Stimulated activated CD4-positive, alpha-beta T cell treated with anti-CD3 and anti-CD28 coated beads, Interleukin-4, amount 100 ng/mL, for 24 hours (primary cell): ENCODE data around the gene COL15A1.

Experiments used
- DNase-seq: peaks from one replicate; pipeline ENCODE4 v3.0.0-alpha.2; 2020

COL15A1 gene

GRCh38 chr9:99019510-99020331, 76.0 kb downstream of the COL15A1 start:
- no peak for DNase-seq

DNA sequence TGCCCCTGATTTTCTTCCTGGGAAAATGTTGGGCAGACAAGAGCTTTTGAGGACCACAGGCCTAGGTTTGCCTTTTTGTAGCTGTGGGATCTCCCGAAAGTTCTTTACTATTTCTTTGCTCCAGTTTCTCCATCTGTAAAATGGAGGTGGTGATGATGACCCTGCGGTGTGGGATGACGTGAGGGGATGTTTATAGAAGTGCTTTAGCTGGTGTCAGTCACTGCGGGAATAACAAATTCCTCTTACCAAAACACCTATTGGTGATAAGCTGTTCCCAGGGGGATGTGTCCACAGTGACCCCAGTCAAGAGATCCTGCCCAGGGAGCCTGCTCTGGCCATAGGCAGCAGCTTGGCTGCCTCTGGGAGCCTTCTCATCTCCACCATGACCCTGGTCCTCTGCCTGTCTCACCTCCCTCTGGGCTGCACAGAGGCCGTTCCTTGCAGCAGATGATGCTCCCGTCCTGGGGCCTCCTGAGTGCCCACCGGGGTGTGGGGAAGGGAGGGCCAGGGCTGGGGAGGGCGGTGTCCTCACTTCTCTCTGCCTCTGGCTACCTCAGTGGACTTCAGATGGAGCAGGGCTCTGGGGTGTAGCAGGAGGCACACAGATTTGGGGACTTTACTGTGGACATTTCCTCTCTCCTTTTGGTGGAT, 77.2 kb downstream of the COL15A1 start:
- no peak for DNase-seq

- no peak for DNase-seq
Measured at GRCh38 chr9:99021512-99021911, 77.8 kb downstream of the COL15A1 start.

DNA sequence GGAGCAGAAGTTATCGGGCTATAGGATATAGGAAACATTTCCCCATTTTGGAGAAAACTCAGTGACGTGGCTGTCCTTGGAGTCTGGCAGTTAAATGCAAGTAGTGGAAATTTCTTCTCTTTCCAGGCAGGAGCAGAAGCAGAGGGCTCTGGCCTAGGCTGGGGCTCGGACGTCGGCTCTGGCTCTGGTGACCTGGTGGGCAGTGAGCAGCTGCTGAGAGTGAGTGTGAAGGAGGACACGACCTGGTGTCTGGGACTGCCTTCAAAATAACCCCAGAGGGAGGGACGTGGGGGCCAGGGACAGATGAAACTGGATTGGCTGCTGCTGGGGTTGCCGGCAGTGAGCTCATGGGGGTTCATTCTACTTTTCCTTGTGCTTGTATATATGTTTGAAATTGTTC, 79.5 kb downstream of the COL15A1 start:
- DNase-seq = no peak

GRCh38 chr9:99023831-99024230, 80.1 kb downstream of the COL15A1 start:
- DNase-seq = no peak

DNA sequence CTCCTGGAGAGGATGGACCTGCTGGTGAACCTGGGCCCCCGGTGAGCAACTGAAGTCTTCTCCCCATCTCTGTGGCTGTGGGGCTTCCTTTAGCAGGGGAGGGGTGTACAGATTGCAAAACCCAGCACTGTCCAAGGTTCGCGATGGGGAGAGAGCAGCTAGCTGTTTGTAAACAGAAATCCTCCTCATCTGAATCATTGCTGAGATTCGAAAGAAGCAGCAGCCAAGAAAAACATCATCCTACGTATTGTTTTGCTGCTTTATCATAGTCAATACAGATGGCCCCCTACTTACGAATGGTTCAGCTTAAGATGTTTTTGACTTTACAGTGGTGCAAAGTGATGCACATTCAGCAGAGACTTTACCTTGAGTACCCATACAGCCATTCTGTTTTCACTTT, 81.3 kb downstream of the COL15A1 start:
- DNase-seq = no peak

GRCh38 chr9:99025616-99026270, 82.0 kb downstream of the COL15A1 start:
- no peak for DNase-seq

DNA sequence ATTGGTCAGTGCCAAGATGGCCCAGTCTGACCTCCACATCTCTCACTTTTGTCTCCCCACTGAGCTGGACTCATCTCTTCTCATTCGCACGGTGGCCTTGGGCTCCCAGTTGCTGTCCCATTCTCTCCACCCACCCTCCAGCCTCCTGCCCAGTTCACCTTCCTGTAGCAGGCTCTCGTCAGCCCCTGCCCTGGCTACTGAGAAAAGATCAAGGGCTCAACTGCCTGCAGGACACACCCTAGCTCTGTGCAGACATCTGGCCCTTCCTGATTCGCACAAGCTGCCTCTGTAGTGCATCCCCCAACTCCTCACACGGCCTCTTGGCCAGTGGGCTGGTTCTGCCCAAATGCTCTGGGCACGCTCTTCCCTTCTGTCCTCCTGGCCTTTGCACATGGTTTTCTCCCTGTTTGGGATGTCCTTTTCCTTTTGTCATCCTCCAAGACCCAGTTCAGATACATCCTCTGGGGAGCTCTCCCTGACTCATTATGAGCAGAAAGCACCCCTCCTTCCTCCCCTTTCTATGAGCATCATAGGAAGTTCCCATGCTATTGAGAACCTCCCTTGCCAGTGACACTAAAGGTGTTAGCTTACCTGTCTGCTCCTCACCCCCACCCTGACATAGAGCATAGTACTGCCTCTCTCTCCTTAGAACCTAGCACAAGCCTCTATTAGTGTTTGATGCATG, 82.7 kb downstream of the COL15A1 start:
- no peak for DNase-seq

DNA sequence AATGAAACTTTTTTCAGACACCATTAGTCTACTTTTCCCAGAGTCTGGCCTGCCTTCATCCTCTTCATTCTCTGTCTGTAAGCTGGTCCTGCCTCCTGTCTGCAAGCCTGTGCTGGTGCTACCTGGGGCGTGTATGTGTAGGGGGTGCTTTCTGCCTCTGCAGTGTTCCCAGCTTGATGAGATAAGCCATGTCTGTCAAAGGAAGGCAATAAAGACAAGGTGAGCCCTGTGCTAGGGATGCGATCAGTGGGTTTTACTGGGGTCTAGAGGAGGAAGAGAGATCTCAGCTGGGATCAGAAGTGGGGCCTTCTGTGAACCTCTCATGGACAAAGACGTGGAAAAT, 83.2 kb downstream of the COL15A1 start:
- no peak for DNase-seq

DNA sequence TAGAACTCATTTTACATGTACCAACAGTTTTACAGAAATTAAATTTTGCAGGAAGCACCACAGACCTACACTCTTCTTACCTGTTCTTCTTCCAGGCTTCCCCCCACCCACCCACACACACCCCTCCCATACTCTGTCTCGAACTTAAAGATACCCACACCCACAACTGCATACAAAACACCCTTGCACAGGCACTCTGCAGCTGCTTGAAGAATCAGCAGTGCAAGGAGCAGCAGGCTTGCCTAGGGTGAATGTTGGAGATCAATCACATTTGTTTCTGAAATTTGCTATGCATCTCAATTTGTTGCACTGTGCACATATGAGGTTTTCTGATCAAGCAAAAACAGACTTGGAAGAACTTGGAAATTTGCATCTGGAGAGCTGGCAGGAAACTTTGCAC, 83.7 kb downstream of the COL15A1 start:
- DNase-seq = no peak

DNA sequence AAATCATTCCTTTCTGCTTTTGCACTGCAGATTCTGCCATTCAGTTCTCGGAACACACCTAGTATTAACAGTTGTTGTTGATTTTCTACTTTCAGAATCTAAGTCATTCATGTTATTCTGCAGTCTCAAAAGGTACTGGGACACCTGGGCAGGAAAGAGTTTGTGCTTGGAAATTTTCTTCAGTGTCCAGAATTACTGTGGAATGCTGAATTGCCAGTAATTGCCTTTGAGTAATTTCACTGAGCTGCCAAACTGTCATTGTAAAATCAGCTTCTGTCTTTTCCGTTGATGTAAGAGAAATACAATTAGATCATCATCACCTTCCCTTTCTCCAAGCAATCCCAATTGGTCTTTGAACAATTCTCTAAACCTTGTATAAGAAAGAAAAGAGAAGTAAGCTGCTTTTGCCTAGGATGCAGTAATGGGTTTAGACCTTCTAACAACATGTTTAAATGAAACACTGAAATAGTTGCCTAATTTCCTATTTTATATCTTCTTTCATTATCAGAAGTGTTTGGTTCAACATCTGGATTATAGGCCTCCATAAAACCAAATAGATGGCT, 85.5 kb downstream of the COL15A1 start:
- DNase-seq = no peak

DNA sequence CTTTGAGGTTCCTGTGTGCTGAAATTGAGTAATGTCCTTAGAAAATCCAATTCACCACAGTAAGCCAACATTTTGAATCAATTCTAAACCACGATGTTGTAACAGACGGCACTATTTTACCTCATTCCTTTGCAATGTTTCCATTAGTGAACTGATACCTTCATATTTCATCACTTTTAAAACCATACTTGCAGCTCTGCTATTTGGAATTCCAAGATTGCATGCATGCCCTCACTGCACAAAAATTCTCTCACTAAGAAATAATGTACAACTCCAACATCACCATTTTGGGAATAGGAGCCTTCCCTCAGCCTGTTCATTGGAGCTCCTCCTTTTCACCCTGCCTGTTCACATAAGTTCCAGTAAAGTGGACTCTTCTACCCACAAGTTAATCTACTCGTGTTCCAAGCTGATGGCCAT, 86.4 kb downstream of the COL15A1 start:
- no peak for DNase-seq

DNA sequence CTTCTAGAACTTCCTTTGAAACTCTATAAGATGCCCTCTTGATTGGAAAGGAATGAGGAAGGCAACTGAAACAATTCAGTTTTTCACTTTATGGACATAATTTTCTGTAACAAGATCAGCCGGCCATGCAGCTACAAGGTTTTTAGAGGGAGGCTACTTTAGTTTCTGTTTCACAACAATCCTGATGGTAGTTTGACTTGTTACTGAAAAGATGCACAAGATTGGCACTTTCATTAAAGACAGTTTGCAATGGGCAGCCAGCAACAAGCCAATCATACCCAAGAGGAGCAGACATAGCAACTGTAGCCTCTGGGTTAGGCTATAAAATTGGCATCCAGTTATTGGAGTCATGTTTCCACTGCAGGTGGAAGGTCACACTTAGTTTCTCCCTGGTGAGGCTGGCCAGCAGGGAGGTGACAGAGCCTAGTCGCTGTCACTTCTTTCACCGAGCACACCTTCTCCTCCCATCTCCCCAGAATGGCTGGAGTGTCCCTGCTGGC, 87.0 kb downstream of the COL15A1 start:
- no peak for DNase-seq

DNA sequence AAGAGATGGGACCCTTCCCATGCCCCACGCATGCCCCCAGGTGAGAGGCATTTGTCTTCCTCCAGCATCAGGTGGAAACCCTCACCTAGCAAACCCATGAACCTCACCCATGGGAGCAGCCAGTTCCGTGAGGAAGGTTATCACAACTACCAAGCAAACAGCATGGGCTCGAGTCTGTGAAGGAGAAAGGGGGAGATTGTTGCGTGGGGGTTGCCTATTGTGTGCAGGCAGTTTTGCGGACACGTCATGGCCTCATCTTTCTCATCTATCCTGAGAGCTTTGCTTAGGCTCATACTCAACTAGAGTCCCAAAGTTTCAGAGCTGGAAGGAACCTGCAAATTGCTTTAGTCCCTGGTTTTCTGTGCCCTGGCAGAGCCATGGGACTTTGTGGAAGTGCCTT, 87.6 kb downstream of the COL15A1 start:
- DNase-seq = no peak

- no peak for DNase-seq
Measured at GRCh38 chr9:99031994-99032393, 88.3 kb downstream of the COL15A1 start.

DNA sequence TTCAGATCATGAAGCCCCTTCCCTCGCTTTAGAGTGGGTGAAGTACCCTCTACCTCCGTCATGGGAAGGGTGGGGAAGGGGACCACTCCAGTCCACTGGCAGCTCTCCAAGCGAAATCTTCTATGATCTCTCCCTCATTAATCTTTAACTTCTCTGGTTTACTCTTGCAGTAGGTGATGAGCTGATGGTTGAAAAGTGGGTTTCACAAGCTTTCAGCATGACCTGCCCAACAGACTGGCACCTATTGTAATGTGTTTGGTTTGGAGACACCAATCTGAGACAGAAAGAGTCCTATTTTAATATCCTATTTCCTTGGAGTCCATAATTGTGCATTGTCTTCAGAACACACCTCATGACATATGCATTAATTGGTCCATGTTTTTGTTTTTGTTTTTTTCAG, 90.4 kb downstream of the COL15A1 start:
- no peak for DNase-seq

DNA sequence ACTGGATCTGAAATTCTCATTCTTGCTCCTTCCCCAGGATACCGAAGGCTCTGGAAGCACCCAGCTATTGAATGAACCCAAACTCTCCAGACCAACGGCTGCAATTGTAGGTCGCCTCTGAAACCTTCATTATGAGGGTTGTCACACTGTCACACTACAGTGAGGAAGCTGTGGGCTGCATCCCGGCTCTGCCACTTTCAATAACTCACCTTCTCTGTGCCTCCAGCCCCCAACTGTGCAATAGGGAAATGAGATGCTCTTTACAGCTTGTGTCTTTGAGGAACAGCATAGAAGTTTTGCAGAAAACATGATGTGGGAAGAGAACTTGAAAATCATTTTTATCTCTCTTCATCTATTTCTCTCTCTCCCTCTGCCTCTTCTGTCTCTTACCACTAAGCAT, 91.6 kb downstream of the COL15A1 start:
- no peak for DNase-seq

DNA sequence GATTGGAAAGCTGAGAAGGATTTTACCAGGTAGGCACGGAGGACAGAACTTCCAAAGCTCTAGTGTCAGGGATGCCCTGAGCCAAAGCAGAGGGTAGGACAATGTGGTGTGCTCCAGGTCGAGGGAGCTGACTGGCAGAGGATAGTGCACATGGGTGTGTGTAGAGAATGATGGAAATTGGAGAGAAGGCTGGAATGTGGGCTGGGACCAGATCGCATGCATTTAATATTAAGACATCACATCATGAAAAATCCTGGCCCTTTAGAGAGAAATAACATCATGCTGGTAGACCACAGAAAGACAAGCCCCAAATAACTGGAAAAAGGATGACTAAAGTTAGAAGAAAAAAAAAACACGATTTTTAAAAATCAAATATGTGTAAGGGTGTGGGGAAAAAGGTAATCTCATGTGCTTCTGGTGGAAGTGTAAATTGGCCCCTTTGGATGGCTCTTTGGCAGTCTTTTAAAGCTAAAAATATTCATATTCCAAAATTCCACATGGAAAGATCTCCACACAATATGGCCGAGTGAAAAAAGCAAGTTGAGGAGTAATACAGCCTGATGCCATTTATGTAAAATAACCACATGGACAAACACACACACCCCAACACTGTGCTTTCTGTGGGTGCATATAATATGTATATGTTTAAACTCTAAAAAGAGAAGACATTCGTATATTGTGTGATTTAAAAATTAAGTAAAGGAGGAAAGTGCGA, 94.2 kb downstream of the COL15A1 start:
- DNase-seq = no peak

- DNase-seq = no peak
Measured at GRCh38 chr9:99038484-99038820, 94.7 kb downstream of the COL15A1 start.

- no peak for DNase-seq
Measured at GRCh38 chr9:99039505-99040182, 95.9 kb downstream of the COL15A1 start.

- no peak for DNase-seq
Measured at GRCh38 chr9:99040251-99040900, 96.7 kb downstream of the COL15A1 start.
